HEK293 (cell line): ENCODE results near the gene EXD3.

Source experiments
- ZBTB48 ChIP-seq: fragments of 450-650 bp; formaldehyde crosslinking; IDR thresholded peaks from 2 replicates; pipeline ENCODE4 v1.5.1; 2016; ENCODE audit warnings: missing biosample characterization, missing genetic modification characterization
- ZBTB8A ChIP-seq: fragments of 450-650 bp; formaldehyde crosslinking; IDR thresholded peaks from 2 replicates; pipeline ENCODE4 v1.5.1; 2016; ENCODE audit warnings: missing biosample characterization, missing genetic modification characterization
- ZNF24 ChIP-seq: fragments of 450-650 bp; formaldehyde crosslinking; IDR thresholded peaks from 2 replicates; pipeline ENCODE4 v1.5.1; 2016; ENCODE audit warnings: missing biosample characterization, missing genetic modification characterization
- ZNF292 ChIP-seq: fragments of 450-650 bp; formaldehyde crosslinking; IDR thresholded peaks from 2 replicates; pipeline ENCODE4 v1.5.1; 2016; ENCODE audit warnings: low read depth, missing biosample characterization, missing genetic modification characterization, borderline replicate concordance
- ZNF391 ChIP-seq: fragments of 450-650 bp; formaldehyde crosslinking; IDR thresholded peaks from 2 replicates; pipeline ENCODE4 v1.5.1; 2016; ENCODE audit warnings: low read depth, missing biosample characterization, missing genetic modification characterization, borderline replicate concordance
- ZNF48 ChIP-seq: fragments of 450-650 bp; formaldehyde crosslinking; IDR thresholded peaks from 2 replicates; pipeline ENCODE4 v1.5.1; 2016; ENCODE audit warnings: missing biosample characterization, missing genetic modification characterization
- ZNF701 ChIP-seq: fragments of 450-650 bp; formaldehyde crosslinking; IDR thresholded peaks from 2 replicates; pipeline ENCODE4 v1.5.1; 2016; ENCODE audit warnings: missing biosample characterization, missing genetic modification characterization
- TF ChIP-seq, protein P1 (sequence below): fragments of 450-650 bp; formaldehyde crosslinking; IDR thresholded peaks from 2 replicates; pipeline ENCODE4 v1.5.1; 2016; ENCODE audit warnings: missing biosample characterization, missing genetic modification characterization
- TF ChIP-seq, protein P2 (sequence below): fragments of 450-650 bp; formaldehyde crosslinking; IDR thresholded peaks from 2 replicates; pipeline ENCODE4 v1.5.1; 2016; ENCODE audit warnings: missing biosample characterization, missing genetic modification characterization
- TF ChIP-seq, protein P3 (sequence below): fragments of 450-650 bp; formaldehyde crosslinking; IDR thresholded peaks from 2 replicates; pipeline ENCODE4 v1.5.1; 2016; ENCODE audit warnings: missing biosample characterization, missing genetic modification characterization

DNA sequence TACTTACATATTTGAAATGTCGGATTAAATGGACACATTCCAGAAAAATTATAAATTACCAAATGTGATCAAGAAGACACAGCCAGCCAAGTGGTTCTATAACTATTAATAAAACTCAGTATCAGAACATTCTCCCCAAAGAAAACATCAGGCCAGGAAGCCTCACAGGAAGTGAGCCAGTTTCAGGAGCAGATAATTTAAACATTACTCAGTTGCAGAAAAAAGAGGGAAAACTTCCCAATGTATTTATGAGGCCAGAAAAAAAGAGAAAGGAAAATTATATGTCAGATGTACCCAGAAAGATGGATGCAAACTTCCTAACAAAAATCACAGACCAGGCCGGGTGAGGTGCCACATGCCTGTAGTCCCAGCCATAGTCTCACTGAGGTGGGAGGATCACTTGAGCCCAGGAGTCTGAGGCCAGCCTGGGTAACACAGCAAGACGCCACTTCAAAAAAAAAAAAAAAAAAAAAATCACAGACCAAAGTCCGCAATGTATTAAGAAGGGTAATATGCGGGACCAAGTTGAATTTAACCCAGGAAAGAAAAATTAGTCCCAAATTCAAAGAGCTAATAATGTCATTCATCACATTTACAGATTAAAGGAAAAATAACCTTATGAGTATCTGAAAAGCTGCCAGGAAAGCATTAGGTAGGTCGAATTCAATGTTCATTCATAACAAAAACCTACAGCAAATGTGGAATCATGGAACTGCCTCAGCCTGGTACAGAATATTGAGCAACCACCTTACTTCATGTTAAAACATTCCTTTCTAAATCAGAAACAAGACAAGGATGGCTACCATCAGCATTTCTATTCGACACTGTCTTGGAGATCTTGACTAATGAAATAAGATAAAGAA, 83.7 kb downstream of the EXD3 start:
- TF ChIP-seq ZNF24 (tag by site-specific recombination), result no peak
- TF ChIP-seq, protein P1, sequence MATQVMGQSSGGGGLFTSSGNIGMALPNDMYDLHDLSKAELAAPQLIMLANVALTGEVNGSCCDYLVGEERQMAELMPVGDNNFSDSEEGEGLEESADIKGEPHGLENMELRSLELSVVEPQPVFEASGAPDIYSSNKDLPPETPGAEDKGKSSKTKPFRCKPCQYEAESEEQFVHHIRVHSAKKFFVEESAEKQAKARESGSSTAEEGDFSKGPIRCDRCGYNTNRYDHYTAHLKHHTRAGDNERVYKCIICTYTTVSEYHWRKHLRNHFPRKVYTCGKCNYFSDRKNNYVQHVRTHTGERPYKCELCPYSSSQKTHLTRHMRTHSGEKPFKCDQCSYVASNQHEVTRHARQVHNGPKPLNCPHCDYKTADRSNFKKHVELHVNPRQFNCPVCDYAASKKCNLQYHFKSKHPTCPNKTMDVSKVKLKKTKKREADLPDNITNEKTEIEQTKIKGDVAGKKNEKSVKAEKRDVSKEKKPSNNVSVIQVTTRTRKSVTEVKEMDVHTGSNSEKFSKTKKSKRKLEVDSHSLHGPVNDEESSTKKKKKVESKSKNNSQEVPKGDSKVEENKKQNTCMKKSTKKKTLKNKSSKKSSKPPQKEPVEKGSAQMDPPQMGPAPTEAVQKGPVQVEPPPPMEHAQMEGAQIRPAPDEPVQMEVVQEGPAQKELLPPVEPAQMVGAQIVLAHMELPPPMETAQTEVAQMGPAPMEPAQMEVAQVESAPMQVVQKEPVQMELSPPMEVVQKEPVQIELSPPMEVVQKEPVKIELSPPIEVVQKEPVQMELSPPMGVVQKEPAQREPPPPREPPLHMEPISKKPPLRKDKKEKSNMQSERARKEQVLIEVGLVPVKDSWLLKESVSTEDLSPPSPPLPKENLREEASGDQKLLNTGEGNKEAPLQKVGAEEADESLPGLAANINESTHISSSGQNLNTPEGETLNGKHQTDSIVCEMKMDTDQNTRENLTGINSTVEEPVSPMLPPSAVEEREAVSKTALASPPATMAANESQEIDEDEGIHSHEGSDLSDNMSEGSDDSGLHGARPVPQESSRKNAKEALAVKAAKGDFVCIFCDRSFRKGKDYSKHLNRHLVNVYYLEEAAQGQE (tag by site-specific recombination), result no peak
- no peak for TF ChIP-seq ZNF48 (tag by site-specific recombination)
- TF ChIP-seq, protein P2, sequence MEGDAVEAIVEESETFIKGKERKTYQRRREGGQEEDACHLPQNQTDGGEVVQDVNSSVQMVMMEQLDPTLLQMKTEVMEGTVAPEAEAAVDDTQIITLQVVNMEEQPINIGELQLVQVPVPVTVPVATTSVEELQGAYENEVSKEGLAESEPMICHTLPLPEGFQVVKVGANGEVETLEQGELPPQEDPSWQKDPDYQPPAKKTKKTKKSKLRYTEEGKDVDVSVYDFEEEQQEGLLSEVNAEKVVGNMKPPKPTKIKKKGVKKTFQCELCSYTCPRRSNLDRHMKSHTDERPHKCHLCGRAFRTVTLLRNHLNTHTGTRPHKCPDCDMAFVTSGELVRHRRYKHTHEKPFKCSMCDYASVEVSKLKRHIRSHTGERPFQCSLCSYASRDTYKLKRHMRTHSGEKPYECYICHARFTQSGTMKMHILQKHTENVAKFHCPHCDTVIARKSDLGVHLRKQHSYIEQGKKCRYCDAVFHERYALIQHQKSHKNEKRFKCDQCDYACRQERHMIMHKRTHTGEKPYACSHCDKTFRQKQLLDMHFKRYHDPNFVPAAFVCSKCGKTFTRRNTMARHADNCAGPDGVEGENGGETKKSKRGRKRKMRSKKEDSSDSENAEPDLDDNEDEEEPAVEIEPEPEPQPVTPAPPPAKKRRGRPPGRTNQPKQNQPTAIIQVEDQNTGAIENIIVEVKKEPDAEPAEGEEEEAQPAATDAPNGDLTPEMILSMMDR (tag by site-specific recombination), result no peak
- no peak for TF ChIP-seq ZNF292 (tag by site-specific recombination)
- TF ChIP-seq, protein P3, sequence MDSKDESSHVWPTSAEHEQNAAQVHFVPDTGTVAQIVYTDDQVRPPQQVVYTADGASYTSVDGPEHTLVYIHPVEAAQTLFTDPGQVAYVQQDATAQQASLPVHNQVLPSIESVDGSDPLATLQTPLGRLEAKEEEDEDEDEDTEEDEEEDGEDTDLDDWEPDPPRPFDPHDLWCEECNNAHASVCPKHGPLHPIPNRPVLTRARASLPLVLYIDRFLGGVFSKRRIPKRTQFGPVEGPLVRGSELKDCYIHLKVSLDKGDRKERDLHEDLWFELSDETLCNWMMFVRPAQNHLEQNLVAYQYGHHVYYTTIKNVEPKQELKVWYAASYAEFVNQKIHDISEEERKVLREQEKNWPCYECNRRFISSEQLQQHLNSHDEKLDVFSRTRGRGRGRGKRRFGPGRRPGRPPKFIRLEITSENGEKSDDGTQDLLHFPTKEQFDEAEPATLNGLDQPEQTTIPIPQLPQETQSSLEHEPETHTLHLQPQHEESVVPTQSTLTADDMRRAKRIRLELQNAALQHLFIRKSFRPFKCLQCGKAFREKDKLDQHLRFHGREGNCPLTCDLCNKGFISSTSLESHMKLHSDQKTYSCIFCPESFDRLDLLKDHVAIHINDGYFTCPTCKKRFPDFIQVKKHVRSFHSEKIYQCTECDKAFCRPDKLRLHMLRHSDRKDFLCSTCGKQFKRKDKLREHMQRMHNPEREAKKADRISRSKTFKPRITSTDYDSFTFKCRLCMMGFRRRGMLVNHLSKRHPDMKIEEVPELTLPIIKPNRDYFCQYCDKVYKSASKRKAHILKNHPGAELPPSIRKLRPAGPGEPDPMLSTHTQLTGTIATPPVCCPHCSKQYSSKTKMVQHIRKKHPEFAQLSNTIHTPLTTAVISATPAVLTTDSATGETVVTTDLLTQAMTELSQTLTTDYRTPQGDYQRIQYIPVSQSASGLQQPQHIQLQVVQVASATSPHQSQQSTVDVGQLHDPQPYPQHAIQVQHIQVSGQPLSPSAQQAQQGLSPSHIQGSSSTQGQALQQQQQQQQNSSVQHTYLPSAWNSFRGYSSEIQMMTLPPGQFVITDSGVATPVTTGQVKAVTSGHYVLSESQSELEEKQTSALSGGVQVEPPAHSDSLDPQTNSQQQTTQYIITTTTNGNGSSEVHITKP (tag by site-specific recombination), result no peak
- TF ChIP-seq ZNF391, result no peak
- TF ChIP-seq ZNF701, result no peak
- TF ChIP-seq ZBTB48 (tag by site-specific recombination), result no peak
- TF ChIP-seq ZBTB8A, result no peak
